Embryonic facial prominence (tissue), 1 donor: ENCODE results near the gene SH3RF2.
"Not testable (repeated sequence)": the region's sequence is repeated elsewhere in the genome, so short reads cannot be mapped to it uniquely, and the experiment has no call there.

ENCODE experiments used
- DNase-seq: peaks from one replicate; pipeline ENCODE4 v3.0.0-alpha.2; 2016; ENCODE audit errors: extremely low spot score

SH3RF2 gene

GRCh38 chr5:145978708-145979107, 42.3 kb downstream of the SH3RF2 start:
- no peak for DNase-seq

GRCh38 chr5:145979270-145980223, 43.2 kb downstream of the SH3RF2 start:
- DNase-seq, result no peak

- DNase-seq, result no peak
These were observed 43.9 kb downstream of the SH3RF2 start for GRCh38 chr5:145980259-145980658.

GRCh38 chr5:145980718-145981117, 44.3 kb downstream of the SH3RF2 start:
- DNase-seq, result no peak

DNA sequence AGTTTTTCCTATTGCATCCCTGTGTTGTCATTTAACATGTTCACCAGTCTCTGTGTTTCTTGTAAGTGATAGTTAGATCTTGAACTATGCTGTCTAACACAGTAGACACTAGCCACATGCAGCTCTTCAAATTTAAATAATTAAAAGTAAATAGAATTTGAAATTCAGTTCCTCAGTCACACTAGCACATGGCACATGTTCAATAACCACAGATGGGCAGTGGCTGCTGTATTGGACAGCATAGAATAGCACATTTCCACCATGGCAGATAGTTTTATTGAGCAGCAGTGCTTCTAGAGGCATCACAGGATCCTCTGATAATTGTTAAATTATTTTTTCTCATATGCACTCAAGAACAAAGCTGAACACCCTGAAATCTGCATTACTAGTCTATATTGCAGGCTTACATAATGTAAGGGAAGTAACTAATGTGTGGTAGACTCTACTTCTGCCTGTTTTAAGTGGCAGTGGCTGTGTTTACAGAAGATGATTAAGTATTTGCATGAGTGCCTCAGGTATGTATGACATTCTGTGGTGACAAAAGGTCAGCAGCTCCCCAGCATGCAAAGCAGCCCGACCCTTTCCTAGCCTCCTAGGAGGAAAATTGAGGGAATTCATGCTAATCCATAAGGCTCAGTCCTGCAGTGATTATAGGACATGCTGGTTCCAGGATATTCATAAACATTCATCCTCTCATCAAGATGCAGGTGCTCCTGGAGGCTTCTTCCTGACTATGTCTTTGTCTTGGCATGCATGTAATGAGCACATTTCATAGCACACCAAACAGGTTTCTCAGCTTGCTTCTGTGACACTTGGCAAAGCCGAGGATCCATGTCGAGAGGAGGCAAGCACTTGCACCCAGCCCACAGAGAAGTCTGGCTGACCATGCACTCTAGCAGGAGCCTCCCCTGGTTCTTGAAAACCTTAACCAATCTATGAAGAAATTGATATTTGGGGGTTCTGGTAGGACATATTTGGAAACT, 45.5 kb downstream of the SH3RF2 start:
- DNase-seq, result no peak

- DNase-seq, result no peak
These were observed 46.4 kb downstream of the SH3RF2 start for GRCh38 chr5:145982572-145983318.

DNA sequence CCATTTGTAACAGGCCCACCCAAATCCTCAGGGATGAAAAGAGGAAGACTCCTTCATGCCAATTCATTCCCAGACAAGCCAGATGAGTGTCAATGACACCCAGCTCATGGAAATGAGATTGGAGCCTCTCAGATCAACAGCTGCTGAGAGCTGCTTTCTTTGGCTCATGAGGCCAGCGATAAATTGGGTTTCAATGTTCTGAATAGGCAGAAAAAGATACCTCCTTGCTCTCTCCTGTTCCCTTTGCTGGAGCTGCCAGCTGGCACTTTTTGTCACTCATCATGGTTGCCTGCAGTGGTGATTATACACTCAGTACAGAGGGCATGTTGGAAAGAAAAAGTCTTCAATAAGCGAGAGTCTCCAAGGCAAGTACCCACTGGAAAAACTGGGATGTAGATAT, 47.1 kb downstream of the SH3RF2 start:
- DNase-seq, result no peak

DNA sequence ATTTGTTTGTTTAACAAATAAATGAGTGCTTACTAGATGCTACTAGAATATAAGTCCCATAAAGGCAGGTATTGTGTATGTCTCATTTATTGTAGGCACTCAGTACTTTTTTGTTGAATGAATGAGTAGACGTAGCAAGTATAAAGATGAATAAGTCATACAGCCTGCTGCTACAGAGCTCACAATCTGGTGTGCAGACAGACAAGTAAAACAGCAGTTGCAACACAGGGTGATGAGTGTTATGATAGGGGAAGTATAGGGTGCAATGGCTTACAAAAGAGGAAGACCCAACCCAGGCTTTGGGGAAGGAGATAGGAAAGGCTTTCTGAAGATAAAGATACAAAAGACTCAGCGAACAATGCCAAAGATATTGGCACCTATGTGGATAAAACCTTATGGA, 47.7 kb downstream of the SH3RF2 start:
- no peak for DNase-seq

- DNase-seq, result no peak
These were observed 51.5 kb downstream of the SH3RF2 start for GRCh38 chr5:145987856-145988255.

DNA sequence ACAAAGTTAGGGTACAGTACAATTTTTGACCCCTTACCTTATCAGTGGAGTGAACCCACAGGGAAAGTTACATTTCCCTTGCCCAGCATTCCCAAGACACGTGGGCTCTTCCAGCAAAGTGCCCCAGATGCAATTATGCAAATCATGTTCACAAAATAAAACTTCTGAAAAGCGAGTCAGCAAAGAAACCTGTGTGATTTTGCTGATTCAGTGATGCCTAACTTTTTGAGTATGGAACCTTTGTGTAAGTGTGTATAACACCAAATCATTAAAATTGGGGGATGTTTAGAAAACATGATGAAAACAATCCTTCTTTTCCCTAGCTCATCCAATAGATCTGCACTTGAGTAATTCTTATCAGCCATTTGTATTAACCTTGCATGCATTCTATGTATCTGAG, 52.6 kb downstream of the SH3RF2 start:
- no peak for DNase-seq

- DNase-seq, result no peak
These were observed 53.0 kb downstream of the SH3RF2 start for GRCh38 chr5:145989428-145989827.

DNA sequence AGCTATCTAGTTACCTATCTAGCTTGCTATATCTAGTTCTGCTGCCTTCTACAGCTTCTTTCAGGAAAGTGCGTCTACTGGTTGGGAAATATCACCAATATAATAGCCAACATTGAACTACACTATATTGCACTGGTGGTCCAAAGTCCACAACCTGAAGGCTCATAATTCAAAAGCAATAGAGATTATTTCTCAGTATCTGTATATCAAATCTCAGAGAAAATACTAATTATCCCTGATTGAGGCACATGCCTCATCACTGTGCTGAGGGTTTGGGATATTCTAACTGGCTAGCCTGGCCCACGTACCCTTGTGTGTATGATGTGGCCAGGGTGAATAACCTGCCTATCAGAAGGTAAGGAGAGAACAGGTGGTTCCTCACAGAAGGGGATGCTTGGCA, 53.8 kb downstream of the SH3RF2 start:
- no peak for DNase-seq

DNA sequence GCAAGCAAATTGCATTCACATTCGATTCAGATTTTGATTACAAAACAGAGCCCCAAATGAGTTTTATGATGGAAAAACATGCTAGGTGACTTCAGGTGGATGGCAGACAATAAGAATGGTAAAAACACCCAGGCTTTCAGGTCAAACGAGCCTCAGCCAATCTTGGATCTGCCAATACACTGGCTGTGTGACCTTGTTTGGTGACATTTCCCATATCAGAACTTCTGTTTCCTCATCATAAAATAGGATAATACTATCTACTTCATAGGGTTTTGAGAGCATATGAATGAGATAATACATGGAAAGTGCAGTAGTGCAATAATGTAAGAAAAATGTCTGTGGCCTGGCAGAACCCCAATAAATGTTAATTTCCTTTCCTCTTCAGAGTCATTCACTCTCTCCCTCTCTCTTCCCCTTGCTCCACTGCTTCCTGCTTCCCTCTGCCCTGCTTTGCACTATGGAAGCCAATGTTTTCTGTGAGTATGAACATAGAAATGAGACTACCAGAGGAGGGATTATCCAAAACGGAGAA, 54.7 kb downstream of the SH3RF2 start:
- DNase-seq, result no peak

DNA sequence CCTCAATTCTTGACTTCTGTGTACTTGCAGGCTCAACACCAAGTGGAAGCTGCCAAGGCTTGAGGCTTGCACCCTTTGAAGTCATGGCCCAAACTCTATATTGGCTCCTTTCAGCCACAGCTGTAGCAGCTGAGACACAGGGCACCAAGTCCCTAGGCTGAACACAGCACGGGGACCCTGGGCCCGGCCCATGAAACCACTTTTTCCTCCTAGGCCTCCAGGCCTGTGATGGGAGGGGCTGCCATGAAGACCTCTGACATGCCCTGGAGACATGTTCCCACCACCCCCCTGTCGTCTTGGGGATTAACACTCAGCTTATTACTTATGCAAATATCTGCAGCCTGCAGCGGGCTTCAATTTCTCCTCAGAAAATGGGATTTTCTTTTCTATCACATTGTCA, 57.2 kb downstream of the SH3RF2 start:
- DNase-seq, result not testable (repeated sequence)

DNA sequence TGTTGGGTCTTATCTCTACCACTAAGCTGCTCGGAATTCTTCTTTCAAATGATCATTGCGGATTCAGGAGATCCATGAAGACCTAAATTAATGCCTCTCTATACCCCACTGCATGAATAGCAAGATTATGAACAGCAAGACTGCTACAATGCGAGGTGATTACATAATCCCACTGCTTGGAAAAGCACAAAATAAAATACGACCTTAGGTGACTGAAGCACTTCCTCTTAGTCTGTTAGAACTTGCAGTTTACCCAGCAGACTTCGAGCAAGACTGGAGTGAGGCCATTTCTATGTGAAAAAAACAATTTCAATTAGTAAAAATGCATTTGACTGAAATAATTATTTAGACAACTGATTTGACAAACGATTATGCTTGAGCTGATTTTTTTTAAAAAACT, 59.8 kb downstream of the SH3RF2 start:
- no peak for DNase-seq

GRCh38 chr5:145999208-145999607, 62.8 kb downstream of the SH3RF2 start:
- no peak for DNase-seq

GRCh38 chr5:146000072-146000471, 63.7 kb downstream of the SH3RF2 start:
- no peak for DNase-seq

DNA sequence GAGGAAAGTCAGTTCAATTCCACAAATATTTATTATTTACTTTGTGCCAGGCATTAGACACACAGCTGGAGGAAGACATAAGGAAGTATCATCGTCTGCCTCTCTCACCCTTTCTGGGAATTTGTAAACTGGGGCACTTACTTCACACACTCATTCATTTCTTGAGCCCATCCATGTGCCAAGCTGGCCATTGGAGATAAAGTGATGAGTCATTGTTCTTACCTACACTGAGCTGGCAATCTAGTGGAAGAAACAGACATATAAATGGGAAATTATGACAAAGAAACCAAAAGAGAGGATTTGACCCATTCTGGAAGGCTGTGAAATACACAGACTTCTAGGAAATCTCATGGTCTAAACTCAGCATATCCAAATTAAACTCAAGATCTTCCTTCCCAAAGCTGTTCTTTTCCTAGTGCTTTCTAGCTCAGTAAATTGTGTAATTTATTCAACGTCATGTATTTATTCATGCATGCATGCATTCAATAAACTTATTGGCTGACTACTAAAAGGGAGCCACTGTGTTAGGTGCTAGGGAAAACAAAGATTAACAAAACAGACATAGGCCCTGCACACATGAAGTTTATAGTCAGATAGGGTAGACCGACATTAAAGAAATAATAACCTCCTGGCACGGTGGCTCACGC, 65.3 kb downstream of the SH3RF2 start:
- DNase-seq, result no peak

DNA sequence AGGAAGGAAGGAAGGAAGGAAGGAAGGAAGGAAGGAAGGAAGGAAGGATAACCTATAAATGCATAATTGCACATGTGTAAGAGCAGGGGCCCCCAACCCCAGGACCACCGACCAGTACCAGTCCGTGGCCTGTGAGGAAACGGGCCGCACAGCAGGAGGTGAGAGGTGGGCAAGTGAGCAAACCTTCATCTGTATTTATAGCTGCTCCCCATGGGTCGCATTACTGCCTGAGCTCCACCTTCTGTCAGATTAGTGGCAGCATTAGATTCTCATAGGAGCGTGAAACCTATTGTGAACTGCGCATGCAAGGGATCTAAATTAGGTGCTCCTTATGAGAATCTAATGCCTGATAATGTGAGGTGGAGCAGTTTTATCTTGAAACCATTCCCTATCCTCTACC, 66.1 kb downstream of the SH3RF2 start:
- DNase-seq, result no peak

GRCh38 chr5:146003852-146004251, 67.5 kb downstream of the SH3RF2 start:
- no peak for DNase-seq

DNA sequence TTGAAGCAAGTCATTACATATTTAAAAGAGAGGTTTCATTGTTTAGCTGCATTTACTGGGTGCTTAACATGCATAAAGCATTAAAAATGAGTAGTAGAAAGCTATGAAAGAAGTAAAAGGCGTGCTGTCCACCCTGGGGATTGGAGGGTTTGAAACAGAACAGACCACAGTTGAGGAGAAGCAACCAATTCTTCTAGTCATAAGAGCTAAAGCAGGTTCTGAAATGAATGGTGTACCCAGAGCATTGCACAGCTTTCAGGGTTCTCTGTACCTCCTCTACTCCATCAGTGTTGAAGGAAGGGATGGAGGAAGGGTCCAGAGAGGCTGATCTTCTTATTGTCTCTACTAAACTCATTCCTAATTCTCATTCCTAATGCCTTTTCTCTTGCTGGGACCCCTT, 68.9 kb downstream of the SH3RF2 start:
- DNase-seq, result no peak
